Measurements from ENCODE around the gene FAM98A. TPM values are rescaled to one million over a fixed set of nuclear protein-coding genes. Genes with fewer than 3 reads are reported as not detected.

FAM98A gene
- total RNA-seq, 1 experiment from 2014 or later = 70.9 TPM

GRCh38 chr2:33632831-33633230, 33.7 kb upstream of the FAM98A start:
- no peak overlapping the region for H4K5ac ChIP-seq (ENCODE audit: insufficient read length, low read depth, low read length)
- no peak overlapping the region for H4K8ac ChIP-seq (replicated peaks; ENCODE audit: insufficient read length, low read depth, low read length)
- no peak for DNase-seq
- H3K4me3 Mint-ChIP-seq = no peak overlapping the region
- H3T11ph ChIP-seq (ENCODE audit: low read length) = no peak overlapping the region
- peaks cover 8 to 25% (median 22%) of the 10 kb centered on the region in 3 experiments for H3K36me3 Mint-ChIP-seq (ENCODE audit: insufficient read depth in 1 of 3, low read depth in 3 of 3)
- no peak overlapping the region for H2AFZ ChIP-seq (ENCODE audit: low read length)
- H3K14ac ChIP-seq (ENCODE audit: insufficient read depth, low read length) = no peak overlapping the region
- H3K27me3 ChIP-seq (ENCODE audit: insufficient read depth, low read length) = no peaks in the 10 kb centered on the region
- no peaks in the 10 kb centered on the region for H3K79me1 ChIP-seq (ENCODE audit: insufficient read depth, low read depth, low read length, poor library complexity, severe bottlenecking)
- H4K91ac ChIP-seq (ENCODE audit: insufficient read length, low read depth, low read length) = no peak overlapping the region
- H3K79me2 ChIP-seq (ENCODE audit: insufficient read depth, low read length) = no peaks in the 10 kb centered on the region
- H3K56ac ChIP-seq (ENCODE audit: insufficient read length, low read depth, low read length) = no peak overlapping the region
- no peak overlapping the region for H2BK20ac ChIP-seq (ENCODE audit: low read depth, low read length, poor library complexity, severe bottlenecking)
- H2BK12ac ChIP-seq (ENCODE audit: insufficient read length, low read depth, low read length) = no peak overlapping the region
- no peak overlapping the region for H2AK5ac ChIP-seq (ENCODE audit: insufficient read length, low read length)
- WGBS (ENCODE audit: extremely low coverage, insufficient read length, low lambda C conversion rate) = no CpG with 5 or more reads among the region's 2 CpGs
- no peak overlapping the region for H2BK15ac ChIP-seq (ENCODE audit: low read depth, low read length)
- H3K27ac ChIP-seq (ENCODE audit: insufficient read length, low read depth, low read length) = no peak overlapping the region
- no peak overlapping the region for H3K4me2 ChIP-seq (ENCODE audit: insufficient read depth, insufficient read length, low read length)
- peaks cover 5 to 8% of the 10 kb centered on the region in 2 experiments; a peak in 3 of 4 replicates for H3K4me1 Mint-ChIP-seq
- H2BK120ac ChIP-seq (ENCODE audit: low read depth, low read length, poor library complexity, severe bottlenecking) = no peak overlapping the region
- no peak overlapping the region for H3K9ac ChIP-seq (ENCODE audit: extremely low read depth, insufficient read length, low read length)
- H3K18ac ChIP-seq (ENCODE audit: insufficient read length, low read depth, low read length) = no peak overlapping the region
- no peaks in the 10 kb centered on the region for H3K23me2 ChIP-seq (ENCODE audit: insufficient read length, low read depth, low read length, poor library complexity, severe bottlenecking)
- peaks cover 0 to 6% of the 10 kb centered on the region in 2 experiments; a peak in 3 of 5 replicates for H3K9me3 Mint-ChIP-seq
- no peaks in the 10 kb centered on the region for H4K20me1 ChIP-seq (ENCODE audit: control insufficient read depth, insufficient read depth, insufficient read length)
- H3K4ac ChIP-seq (ENCODE audit: low read depth, low read length) = no peak overlapping the region
- H3K27ac Mint-ChIP-seq = no peak overlapping the region; a peak in 1 of 7 replicates
- no peak for TF ChIP-seq CTCF (conservative IDR thresholded peaks at IDR 0.05)
- no peak overlapping the region for H2BK5ac ChIP-seq (ENCODE audit: insufficient read length, low read length)
- no peaks in the 10 kb centered on the region for H3K27me3 Mint-ChIP-seq (ENCODE audit: low read depth)
- H3K4me1 ChIP-seq (ENCODE audit: insufficient read depth, low read length) = no peaks in the 10 kb centered on the region; the same call in 1 of the 2 replicates
- no peak overlapping the region for H3K23ac ChIP-seq (ENCODE audit: insufficient read length, low read depth, low read length)
- no peaks in the 10 kb centered on the region for H3K9me3 ChIP-seq (ENCODE audit: control insufficient read depth, low read depth, low read length)
